GM21423 (cell line): ENCODE measurements around the gene GPR42.
"Not testable (repeated sequence)": the region's sequence is repeated elsewhere in the genome, so short reads cannot be mapped to it uniquely, and the experiment has no call there.

Experiments used
- ATAC-seq: cut with Tn5 transposase; IDR thresholded peaks from one replicate; pipeline ENCODE4 v1.9.1; 2021; ENCODE audit warnings: mild to moderate bottlenecking, moderate library complexity; ENCODE audit not compliant: unreplicated experiment

The GPR42 gene

GRCh38 chr19:35362261-35363000 lies 8.4 kb upstream of the GPR42 start:
- ATAC-seq, result no peak

- ATAC-seq, result no peak
Measured at GRCh38 chr19:35363001-35363590, 7.8 kb upstream of the GPR42 start.

DNA sequence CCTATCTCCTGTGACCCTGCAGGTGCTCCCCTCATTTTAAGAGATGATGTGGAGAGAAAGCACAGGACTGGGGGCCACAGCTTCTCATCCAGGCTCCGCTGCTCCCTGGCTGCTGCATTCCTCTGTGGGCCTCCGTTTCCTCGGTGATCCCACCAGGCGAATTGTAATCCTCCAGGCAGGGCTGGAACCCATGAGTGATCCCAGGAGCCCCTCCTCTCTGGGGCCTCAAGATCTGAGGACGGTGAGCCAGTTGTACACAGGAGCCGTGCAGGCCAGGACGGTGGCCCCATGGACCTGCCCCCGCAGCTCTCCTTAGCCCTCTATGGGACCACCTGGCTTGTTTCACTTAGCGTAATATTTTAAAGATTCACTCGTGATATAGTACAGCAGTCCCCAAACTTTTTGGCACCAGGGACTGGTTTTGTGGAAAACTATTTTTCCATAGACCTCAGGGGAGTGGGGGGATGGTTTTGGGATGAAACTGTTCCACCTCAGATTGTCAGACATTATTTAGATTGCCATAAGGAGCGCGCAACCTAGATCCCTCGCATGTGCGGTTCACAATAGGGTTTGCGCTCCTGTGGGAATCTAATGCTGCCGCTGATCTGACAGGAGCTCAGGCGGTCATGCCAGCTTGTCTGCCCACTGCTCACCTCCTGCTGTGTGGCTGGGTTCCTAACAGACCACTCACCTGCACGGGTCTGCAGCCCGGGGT lies 7.0 kb upstream of the GPR42 start:
- ATAC-seq, result no peak

DNA sequence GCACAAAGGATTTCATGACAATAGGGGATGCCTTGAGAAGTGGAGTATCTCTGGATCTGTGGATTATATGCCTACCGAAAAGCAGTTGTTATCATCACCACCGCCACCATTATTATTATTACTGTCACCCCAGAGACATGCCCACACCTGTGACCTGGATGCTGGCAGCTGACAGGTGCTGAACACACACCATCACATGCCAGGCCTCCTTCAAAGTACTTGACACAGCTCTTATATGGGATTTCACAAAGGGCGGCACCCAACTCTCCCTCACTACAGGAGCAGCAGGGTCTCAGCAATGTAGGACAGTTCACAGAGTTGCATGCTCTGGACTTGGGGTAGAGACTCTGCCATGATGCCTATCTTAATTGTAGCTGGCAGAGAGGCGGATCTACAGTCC lies 5.6 kb upstream of the GPR42 start:
- ATAC-seq, result no peak

DNA sequence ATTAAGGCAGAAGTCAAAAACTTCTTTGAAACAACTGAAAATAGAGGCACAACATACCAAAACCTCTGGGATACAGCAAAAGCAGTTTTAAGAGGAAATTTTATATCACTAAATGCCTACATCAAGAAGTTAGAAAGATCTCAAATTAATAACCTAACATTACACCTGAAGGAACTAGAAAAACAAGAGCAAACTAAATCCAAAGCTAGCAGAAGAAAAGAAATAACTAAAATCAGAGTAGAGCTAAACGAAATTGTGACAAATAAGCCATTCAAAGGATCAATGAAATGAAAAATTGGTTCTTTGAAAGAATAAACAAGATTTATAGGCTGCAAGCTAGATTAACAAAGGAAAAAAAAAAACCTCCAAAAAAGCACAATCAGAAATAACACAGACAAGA lies 2.5 kb upstream of the GPR42 start:
- ATAC-seq, result no peak

- no peak for ATAC-seq
Measured at GRCh38 chr19:35369522-35369921, 1.3 kb upstream of the GPR42 start.

DNA sequence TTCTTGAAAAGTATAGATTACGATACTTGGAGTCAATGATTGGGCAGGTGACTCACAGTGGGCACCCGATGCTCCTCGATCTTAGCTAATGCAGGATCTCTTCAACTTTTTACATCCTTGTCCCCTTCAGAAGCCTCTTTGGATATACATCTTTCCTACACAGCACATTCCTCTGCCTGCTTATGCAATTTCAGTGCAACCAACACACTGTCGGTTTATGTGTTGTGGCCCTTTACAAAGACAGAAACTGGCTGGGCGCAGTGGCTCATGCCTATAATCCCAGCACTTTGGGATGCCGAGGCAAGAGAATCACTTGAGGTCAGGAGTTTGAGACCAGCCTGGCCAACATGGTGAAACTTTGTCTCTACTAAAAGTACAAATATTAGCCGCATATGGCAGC lies 2.6 kb downstream of the GPR42 start:
- no peak for ATAC-seq

GRCh38 chr19:35374031-35374430 lies 3.2 kb downstream of the GPR42 start:
- ATAC-seq, result not testable (repeated sequence)

DNA sequence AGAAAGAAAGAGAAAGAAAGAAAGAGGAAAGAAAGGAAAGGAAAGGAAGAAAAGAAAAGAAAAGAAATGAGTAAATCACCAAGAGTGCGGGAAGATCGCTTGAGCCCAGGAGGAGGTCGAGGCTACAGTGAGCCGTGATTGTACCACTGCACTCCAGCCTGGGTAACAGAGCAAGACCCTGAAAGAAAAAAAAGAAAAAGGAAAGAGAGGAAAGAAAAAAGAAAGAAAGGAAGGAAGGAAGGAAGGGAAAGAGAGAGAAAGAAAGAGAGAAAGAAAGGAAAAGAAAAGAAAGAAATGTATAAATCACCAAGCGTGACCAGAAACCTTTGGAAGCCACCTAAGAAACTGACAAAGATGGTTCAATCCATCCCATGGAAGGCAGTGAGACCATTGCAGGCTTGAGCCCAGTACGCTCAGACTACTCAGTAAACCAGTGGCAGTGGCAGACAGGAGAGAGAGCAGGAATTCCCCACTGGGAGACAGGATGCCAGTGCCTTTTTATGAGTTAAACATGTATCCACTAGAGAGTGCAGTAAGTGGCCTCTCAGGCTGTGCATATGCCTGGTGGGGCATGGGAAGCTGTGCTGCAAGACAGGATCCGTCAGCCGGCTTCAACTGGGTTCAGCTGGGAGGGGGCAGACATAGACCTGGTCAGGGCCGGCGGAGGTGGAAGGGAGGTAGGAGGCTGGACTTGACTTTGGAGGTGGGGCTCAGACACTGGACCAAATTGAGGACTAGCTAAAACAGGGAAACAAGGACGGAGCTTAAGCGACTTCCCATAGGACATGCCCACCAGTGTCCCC lies 4.8 kb downstream of the GPR42 start:
- no peak for ATAC-seq

DNA sequence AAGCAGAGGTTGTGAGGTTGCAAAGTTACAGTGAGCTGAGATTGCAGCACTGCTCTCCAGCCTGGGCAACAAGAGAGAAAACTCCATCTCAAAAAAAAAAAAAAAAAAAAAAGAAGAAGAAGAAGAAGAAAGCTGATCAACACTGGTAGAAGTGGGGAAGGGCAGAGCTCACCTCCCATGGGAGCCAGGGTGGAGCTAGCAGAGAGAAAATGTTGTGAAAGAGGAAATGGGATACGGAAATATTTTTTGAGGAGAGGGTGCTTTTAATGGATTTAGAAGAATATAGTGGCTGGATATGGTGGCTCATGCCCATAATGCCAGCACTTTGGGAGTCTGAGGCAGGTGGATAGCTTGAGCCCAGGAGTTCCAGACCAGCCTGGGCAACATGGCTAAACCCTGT lies 6.8 kb downstream of the GPR42 start:
- ATAC-seq, result no peak

GRCh38 chr19:35378356-35378755 lies 7.5 kb downstream of the GPR42 start:
- ATAC-seq, result no peak

DNA sequence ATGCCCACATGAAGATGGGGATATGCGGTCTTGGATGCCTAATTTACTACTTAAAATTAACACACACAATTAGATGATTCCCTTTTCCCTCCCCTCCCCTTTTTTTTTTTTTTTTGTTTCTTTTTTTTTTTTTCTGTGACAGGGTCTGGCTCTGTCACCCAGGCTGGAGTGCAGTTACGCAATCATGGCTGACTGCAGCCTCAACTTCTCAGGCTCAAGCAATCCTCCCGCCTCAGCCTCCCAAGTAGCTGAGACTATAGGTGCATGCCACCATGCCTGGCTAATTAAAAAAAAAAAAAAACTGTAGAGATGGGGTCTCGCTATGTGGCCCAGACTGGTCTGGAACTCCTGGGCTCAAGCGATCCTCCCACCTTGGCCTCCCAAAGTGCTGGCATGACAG lies 8.7 kb downstream of the GPR42 start:
- ATAC-seq, result not testable (repeated sequence)

DNA sequence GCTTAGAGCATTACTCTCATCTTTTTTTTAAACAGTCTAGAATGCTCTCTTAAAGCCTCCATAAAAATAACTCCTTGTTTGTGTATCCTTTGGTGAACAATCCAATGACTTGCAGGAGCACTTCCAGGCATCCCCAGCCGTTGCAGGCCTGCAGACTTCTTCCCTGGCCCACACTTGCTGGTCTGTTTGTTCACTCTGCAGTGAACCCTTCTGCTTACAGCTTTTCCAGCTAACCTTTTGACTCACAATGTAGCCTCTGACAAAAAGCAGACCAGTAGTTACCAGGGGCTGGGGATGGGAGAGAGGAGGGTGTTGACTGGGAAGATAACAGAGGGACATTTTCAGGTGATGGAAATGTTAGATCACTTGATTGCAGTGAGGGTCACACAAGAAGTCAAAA lies 9.1 kb downstream of the GPR42 start:
- no peak for ATAC-seq

DNA sequence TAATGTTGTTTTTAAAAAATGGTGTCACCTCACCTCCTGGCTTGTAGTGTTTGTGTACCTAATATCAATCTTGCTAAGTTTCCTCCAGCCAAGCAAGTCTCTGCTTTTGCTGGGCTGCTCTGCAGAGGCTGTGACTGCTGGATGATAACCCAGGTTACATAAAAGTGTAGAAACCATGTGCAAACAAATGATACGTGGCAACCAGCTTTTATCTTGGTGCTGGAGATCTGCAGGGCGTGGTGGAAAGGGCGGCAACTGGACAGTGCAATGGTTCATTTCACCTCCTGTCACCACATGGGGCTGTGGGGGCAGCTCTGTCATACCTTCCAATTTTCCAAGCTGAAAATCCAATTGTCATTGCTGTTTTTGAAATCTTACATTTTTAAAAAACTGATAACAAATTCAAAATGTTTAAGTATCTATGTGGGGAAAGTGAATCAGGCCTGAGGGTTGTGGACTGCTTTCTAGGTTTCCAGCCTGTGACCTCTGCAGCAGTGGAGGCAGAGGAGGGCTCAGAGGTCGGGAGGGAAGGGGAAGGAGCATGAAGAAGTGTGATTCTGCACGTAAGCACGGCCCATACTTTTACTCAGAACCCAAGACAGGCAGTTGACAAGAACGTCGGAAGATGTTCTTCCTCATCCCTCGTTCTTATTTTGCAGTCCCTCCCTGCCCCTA lies 9.7 kb downstream of the GPR42 start:
- ATAC-seq, result no peak

GRCh38 chr19:35381318-35381717 lies 10.4 kb downstream of the GPR42 start:
- ATAC-seq, result no peak

- no peak for ATAC-seq
Measured at GRCh38 chr19:35381926-35382325, 11.1 kb downstream of the GPR42 start.

- ATAC-seq, result no peak
Measured at GRCh38 chr19:35383536-35383935, 12.7 kb downstream of the GPR42 start.

GRCh38 chr19:35388277-35389054 lies 17.6 kb downstream of the GPR42 start:
- ATAC-seq, result no peak

GRCh38 chr19:35389192-35389861 lies 18.5 kb downstream of the GPR42 start:
- ATAC-seq, result no peak
